ENCODE measurements around the gene PRKAG3. TPM values are rescaled to one million over a fixed set of nuclear protein-coding genes. Genes with fewer than 3 reads are reported as not detected.

The PRKAG3 gene
- total RNA-seq, 1 donor from 2014 or later: 2.9 TPM

GRCh38 chr2:218792433-218792832 is 39.2 kb downstream of the PRKAG3 start:
- Mint-ChIP-seq H3K9me3 (peaks cover 13% of the 10 kb centered on the region), H3K4me3 (no peak overlapping the region), H3K36me3 (peaks cover 7% of the 10 kb centered on the region), H3K4me1 (peaks cover 2% of the 10 kb centered on the region), H3K27ac (no peak overlapping the region), H3K27me3 (ENCODE audit: low read depth) (no peaks in the 10 kb centered on the region)
- TF ChIP-seq CTCF (IDR thresholded peaks at IDR 0.05; ENCODE audit: unreplicated experiment): no peak
- DNase-seq (ENCODE audit: low spot score in 2 of 2, unreplicated experiment in 2 of 2): no peak

GRCh38 chr2:218788529-218789255 is 42.9 kb downstream of the PRKAG3 start:
- H3K27me3 Mint-ChIP-seq (ENCODE audit: low read depth): no peaks in the 10 kb centered on the region
- DNase-seq (ENCODE audit: low spot score in 2 of 2, unreplicated experiment in 2 of 2): no peak
- H3K4me3 Mint-ChIP-seq: no peak overlapping the region
- no peak for TF ChIP-seq CTCF (IDR thresholded peaks at IDR 0.05; ENCODE audit: unreplicated experiment)
- peaks cover 9% of the 10 kb centered on the region for H3K4me1 Mint-ChIP-seq
- H3K27ac Mint-ChIP-seq: no peak overlapping the region
- H3K36me3 Mint-ChIP-seq: peaks cover 10% of the 10 kb centered on the region
- H3K9me3 Mint-ChIP-seq: peaks cover 15% of the 10 kb centered on the region

- no peak for TF ChIP-seq CTCF (IDR thresholded peaks at IDR 0.05; ENCODE audit: unreplicated experiment)
- H3K27me3 Mint-ChIP-seq (ENCODE audit: low read depth): no peaks in the 10 kb centered on the region
- peaks cover 25% of the 10 kb centered on the region for H3K4me1 Mint-ChIP-seq
- H3K4me3 Mint-ChIP-seq: no peak overlapping the region
- peaks cover 10% of the 10 kb centered on the region for H3K36me3 Mint-ChIP-seq
- no peak overlapping the region for H3K27ac Mint-ChIP-seq
- no peak for DNase-seq (ENCODE audit: low spot score in 2 of 2, unreplicated experiment in 2 of 2)
- H3K9me3 Mint-ChIP-seq: peaks cover 15% of the 10 kb centered on the region
These were observed 45.5 kb downstream of the PRKAG3 start for GRCh38 chr2:218786133-218786532.

GRCh38 chr2:218785103-218785502 is 46.5 kb downstream of the PRKAG3 start:
- DNase-seq (ENCODE audit: low spot score in 2 of 2, unreplicated experiment in 2 of 2): no peak
- Mint-ChIP-seq H3K27ac (no peak overlapping the region), H3K4me3 (no peak overlapping the region), H3K27me3 (ENCODE audit: low read depth) (no peaks in the 10 kb centered on the region), H3K4me1 (peaks cover 32% of the 10 kb centered on the region), H3K36me3 (peaks cover 10% of the 10 kb centered on the region), H3K9me3 (peaks cover 13% of the 10 kb centered on the region)
- TF ChIP-seq CTCF (IDR thresholded peaks at IDR 0.05; ENCODE audit: unreplicated experiment): no peak

- Mint-ChIP-seq H3K27ac (peak overlapping the region; percentile 22), H3K9me3 (peaks cover 11% of the 10 kb centered on the region)
These were observed 47.9 kb downstream of the PRKAG3 start for GRCh38 chr2:218783688-218784087.

More at GRCh38 chr2:218783688-218784087, 47.9 kb downstream of the PRKAG3 start:
- peak overlapping the region; percentile 74 for H3K4me3 Mint-ChIP-seq
- no peak for TF ChIP-seq CTCF (IDR thresholded peaks at IDR 0.05; ENCODE audit: unreplicated experiment)
- H3K36me3 Mint-ChIP-seq: peaks cover 10% of the 10 kb centered on the region
- no peaks in the 10 kb centered on the region for H3K27me3 Mint-ChIP-seq (ENCODE audit: low read depth)
- DNase-seq (ENCODE audit: low spot score in 2 of 2, unreplicated experiment in 2 of 2): no peak
- H3K4me1 Mint-ChIP-seq: peaks cover 36% of the 10 kb centered on the region
